Stomach (tissue), 4 donors: ENCODE results near the gene RSRC1.

Source experiments
- CTCF ChIP-seq, 7 experiments: fragments of 450-650 bp in 4 of 7; fragments of 200-600 bp in 3 of 7; sonication (generic) in 3 of 7; IDR thresholded peaks; one replicate each; pipeline ENCODE4 v1.5.1; 2016 to 2019; ENCODE audit warnings: antibody characterized with exemption in 7 of 7, control low read depth in 2 of 7, mild to moderate bottlenecking in 1 of 7
- POLR2A ChIP-seq, 4 donors: fragments of 450-650 bp; IDR thresholded peaks; one replicate each; pipeline ENCODE4 v1.6.1; 2016; ENCODE audit warnings: antibody characterized with exemption in 4 of 4, control low read depth in 2 of 4, mild to moderate bottlenecking in 1 of 4, moderate library complexity in 1 of 4

- no peak for TF ChIP-seq CTCF (IDR thresholded peaks at IDR 0.05)
- TF ChIP-seq POLR2A (IDR thresholded peaks at IDR 0.05) = no peak
Measured at GRCh38 chr3:158221426-158221825, 111.5 kb downstream of the RSRC1 start.
